ENCODE measurements around the gene ZWILCH. TPM values are rescaled to one million over a fixed set of nuclear protein-coding genes. Genes with fewer than 3 reads are reported as not detected.

The ZWILCH gene
- total RNA-seq, 3 donors from 2014 or later (not counting 1 experiment from before 2014, with no cell fraction given) = 8.7 to 9.9 (median 9.7) TPM

- intact Hi-C loops (cut with micrococcal nuclease) = no loop called here
- ATAC-seq = no peak
- H3K9me3 ChIP-seq (ENCODE audit: control insufficient read depth, insufficient read depth, low read length) = no peaks in the 10 kb centered on the region
- no peak for TF ChIP-seq CTCF (IDR thresholded peaks at IDR 0.05)
- Mint-ChIP-seq H3K4me1 (no peaks in the 10 kb centered on the region), H3K4me3 (no peak overlapping the region), H3K9me3 (no peaks in the 10 kb centered on the region), H3K36me3 (no peaks in the 10 kb centered on the region), H3K27me3 (ENCODE audit: low read depth in 2 of 2) (no peaks in the 10 kb centered on the region), H3K27ac (no peak overlapping the region)
- H3K36me3 ChIP-seq (ENCODE audit: control insufficient read depth, insufficient read depth, low read length) = no peaks in the 10 kb centered on the region
- H3K27me3 ChIP-seq (ENCODE audit: control insufficient read depth, insufficient read depth, low read length) = no peaks in the 10 kb centered on the region
- H3K27ac ChIP-seq (ENCODE audit: low read length) = no peak overlapping the region
- no peak overlapping the region for H3K4me3 ChIP-seq (ENCODE audit: low read length)
- 76% methylated on average over 13 of the region's 14 CpGs for WGBS (ENCODE audit: insufficient coverage)
- no peak for DNase-seq
- H3K4me1 ChIP-seq (ENCODE audit: control insufficient read depth, insufficient read depth, low read length) = no peaks in the 10 kb centered on the region
Measured at GRCh38 chr15:66598095-66598815, 93.1 kb downstream of the ZWILCH start.

Other genes starting within 250 kb of the ZWILCH start
- gene DIS3L, start 211.8 kb upstream of the ZWILCH start, total RNA-seq = 10 to 100 TPM; 21.9 to 30.6 (median 28.3) TPM
- 1 to 10 TPM; 2.6 to 5.5 (median 5.3) TPM for gene TIPIN, start 148.6 kb upstream of the ZWILCH start, total RNA-seq
- gene MAP2K1, start 118.4 kb upstream of the ZWILCH start, total RNA-seq = 10 to 100 TPM; 45.5 to 49.2 (median 48.9) TPM
- gene SNAPC5, start 7.6 kb upstream of the ZWILCH start, total RNA-seq = 10 to 100 TPM; 17.2 to 25.2 (median 24.3) TPM
- 1,000 to 10,000 TPM; 1,109 to 1,293 (median 1,293) TPM for gene RPL4, start 471 bp upstream of the ZWILCH start, total RNA-seq
- not detected for gene LCTL, start 60.7 kb downstream of the ZWILCH start, total RNA-seq
- under 1 TPM; 0.07 to 0.38 (median 0.09) TPM for gene SMAD6, start 196.9 kb downstream of the ZWILCH start, total RNA-seq